Transverse colon (tissue), 4 donors: ENCODE data around the gene GAGE10. TPM values are rescaled to one million over a fixed set of nuclear protein-coding genes. Genes with fewer than 3 reads are reported as not detected.

Experiments used
- DNase-seq: peaks from one replicate; pipeline ENCODE4 v3.0.0-alpha.2; 2019
- H3K27ac ChIP-seq, 4 donors: fragments of 200-600 bp; sonication (generic); 2 replicates each; pipeline ENCODE4 v1.5.1; 2016 to 2018; ENCODE audit warnings: inconsistent platforms in 4 of 4
- H3K27me3 ChIP-seq: fragments of 200-600 bp; sonication (generic); 2 replicates; pipeline ENCODE4 v1.5.1; 2017; ENCODE audit warnings: inconsistent platforms
- H3K36me3 ChIP-seq, 4 donors: fragments of 200-600 bp; sonication (generic); 2 replicates each; pipeline ENCODE4 v1.5.1; 2017 to 2019; ENCODE audit warnings: inconsistent platforms in 4 of 4
- H3K4me1 ChIP-seq, 4 donors: fragments of 200-600 bp; sonication (generic); 2 replicates each; pipeline ENCODE4 v1.5.1; 2017 to 2020; ENCODE audit warnings: inconsistent platforms in 4 of 4
- H3K4me3 ChIP-seq, 4 donors: fragments of 200-600 bp; sonication (generic); 1 replicate in 1 of 4; 2 replicates in 3 of 4; pipeline versions ENCODE4 v1.5.1 to v1.6.1; 2017 to 2019; ENCODE audit warnings: inconsistent platforms in 4 of 4
- H3K9me3 ChIP-seq, 2 donors: fragments of 200-600 bp; sonication (generic); 2 replicates each; pipeline ENCODE4 v1.5.1; 2017 to 2019; ENCODE audit warnings: inconsistent platforms in 2 of 2
- CTCF ChIP-seq, 5 experiments: fragments of 200-600 bp in 3 of 5; fragments of 450-650 bp in 2 of 5; sonication (generic) in 3 of 5; IDR thresholded peaks; 1 replicate in 2 of 5; 2 replicates in 3 of 5; pipeline ENCODE4 v1.5.1; 2016 to 2017; ENCODE audit warnings: antibody characterized with exemption in 5 of 5, inconsistent platforms in 3 of 5, mild to moderate bottlenecking in 2 of 5, moderate library complexity in 1 of 5
- EP300 ChIP-seq: sonication (generic); formaldehyde crosslinking; IDR thresholded peaks from one replicate; pipeline ENCODE4 v1.6.1; 2017; ENCODE audit warnings: antibody characterized with exemption, low read depth
- POLR2A ChIP-seq: fragments of 450-650 bp; IDR thresholded peaks from one replicate; pipeline ENCODE4 v1.6.1; 2016; ENCODE audit warnings: antibody characterized with exemption, mild to moderate bottlenecking, moderate library complexity
- POLR2AphosphoS5 ChIP-seq, 3 donors: sonication (generic); formaldehyde crosslinking; IDR thresholded peaks; one replicate each; pipeline ENCODE4 v1.6.1; 2016; ENCODE audit warnings: antibody characterized with exemption in 3 of 3
- WGBS, 2 donors: methylation state at CpG; one replicate each; pipeline ENCODE4 v1.1.5; 2018; ENCODE audit warnings: low coverage in 1 of 2; 5-methylcytosine and 5-hydroxymethylcytosine counted together
- in situ Hi-C, 4 donors: fragments of 200-750 bp; cut with MboI; loops; one replicate each; pipeline versions ENCODE4 v1.15.0 to v1.15.1; 2017; ENCODE audit warnings: low sequenced_read_pairs in 3 of 4, low pct_ligation_motif_present in 1 of 4, low pct_unique_long_range_greater_than_20kb in 1 of 4
- intact Hi-C: fragments of 100-400 bp; cut with DNase I; formaldehyde crosslinking; loops from one replicate; pipeline ENCODE4 v1.15.1; 2023; ENCODE audit warnings: low total_unique reads
- total RNA-seq, 4 donors: library from RNA; depleted of rRNA; stranded (reverse); fragments of >200 nt; gene quantifications; one replicate each; pipeline ENCODE4 v1.1.0, GENCODE V29; 2016

GAGE10 gene
- total RNA-seq, 4 donors from 2014 or later, result not detected

GRCh38 chrX:49257846-49258748, 45.3 kb upstream of the GAGE10 start:
- Histone ChIP-seq H3K9me3 (no peaks in the 10 kb centered on the region), H3K27ac (no peak overlapping the region), H3K4me1 (no peaks in the 10 kb centered on the region), H3K4me3 (no peak overlapping the region), H3K27me3 (no peaks in the 10 kb centered on the region), H3K36me3 (no peaks in the 10 kb centered on the region)
- WGBS, 2 donors, result 60% methylated on average over 20 of the region's 20 CpGs; no CpG with 5 or more reads in 1 of the 2 donors
- no peak for DNase-seq
- intact Hi-C loops (no loop called here), in situ Hi-C loops (no loop called here)
- no peak for TF ChIP-seq CTCF (IDR thresholded peaks at IDR 0.05)
- TF ChIP-seq EP300, result no peak
- TF ChIP-seq POLR2A, result no peak
- no peak for TF ChIP-seq POLR2AphosphoS5 (IDR thresholded peaks at IDR 0.05)

- no peak for DNase-seq
- Histone ChIP-seq H3K27me3 (no peaks in the 10 kb centered on the region), H3K36me3 (no peaks in the 10 kb centered on the region), H3K9me3 (no peaks in the 10 kb centered on the region), H3K27ac (no peak overlapping the region), H3K4me1 (no peaks in the 10 kb centered on the region), H3K4me3 (no peak overlapping the region)
- in situ Hi-C loops, result no loop called here
- TF ChIP-seq EP300 (no peak), POLR2AphosphoS5 (IDR thresholded peaks at IDR 0.05) (no peak), CTCF (IDR thresholded peaks at IDR 0.05) (no peak), POLR2A (no peak)
- intact Hi-C loops, result no loop called here
- WGBS, 2 donors, result 85% methylated on average over 5 of the region's 5 CpGs; no CpG with 5 or more reads in 1 of the 2 donors
Measured at GRCh38 chrX:49258749-49259124, 44.7 kb upstream of the GAGE10 start.

GRCh38 chrX:49260221-49260985, 43.0 kb upstream of the GAGE10 start:
- Histone ChIP-seq H3K27ac (no peak overlapping the region), H3K36me3 (no peaks in the 10 kb centered on the region), H3K4me3 (no peak overlapping the region), H3K4me1 (no peaks in the 10 kb centered on the region), H3K9me3 (no peaks in the 10 kb centered on the region), H3K27me3 (no peaks in the 10 kb centered on the region)
- in situ Hi-C loops, result no loop called here
- DNase-seq, result no peak
- intact Hi-C loops, result no loop called here
- TF ChIP-seq POLR2A (no peak), POLR2AphosphoS5 (IDR thresholded peaks at IDR 0.05) (no peak), EP300 (no peak), CTCF (IDR thresholded peaks at IDR 0.05) (no peak)
- WGBS, 2 donors, result 97% methylated on average over 5 of the region's 17 CpGs; no CpG with 5 or more reads in 1 of the 2 donors

GRCh38 chrX:49262603-49263002, 40.8 kb upstream of the GAGE10 start:
- Histone ChIP-seq H3K27ac (no peak overlapping the region), H3K27me3 (no peaks in the 10 kb centered on the region), H3K4me3 (no peak overlapping the region), H3K36me3 (no peaks in the 10 kb centered on the region), H3K9me3 (no peaks in the 10 kb centered on the region), H3K4me1 (no peaks in the 10 kb centered on the region)
- in situ Hi-C loops, result no loop called here
- DNase-seq, result no peak
- intact Hi-C loops, result no loop called here
- WGBS, 2 donors, result 32% methylated on average over 1 of the region's 1 CpG; no CpG with 5 or more reads in 1 of the 2 donors
- no peak for TF ChIP-seq EP300
- TF ChIP-seq POLR2A, result no peak
- no peak for TF ChIP-seq CTCF (IDR thresholded peaks at IDR 0.05)
- no peak for TF ChIP-seq POLR2AphosphoS5 (IDR thresholded peaks at IDR 0.05)
